ENCODE data around the gene TEX48.

TEX48 gene, protein sequence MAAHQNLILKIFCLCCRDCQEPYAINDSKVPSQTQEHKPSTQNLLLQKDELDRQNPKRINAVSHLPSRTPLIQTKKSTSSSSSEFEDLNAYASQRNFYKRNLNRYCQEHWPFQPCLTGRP

DNA sequence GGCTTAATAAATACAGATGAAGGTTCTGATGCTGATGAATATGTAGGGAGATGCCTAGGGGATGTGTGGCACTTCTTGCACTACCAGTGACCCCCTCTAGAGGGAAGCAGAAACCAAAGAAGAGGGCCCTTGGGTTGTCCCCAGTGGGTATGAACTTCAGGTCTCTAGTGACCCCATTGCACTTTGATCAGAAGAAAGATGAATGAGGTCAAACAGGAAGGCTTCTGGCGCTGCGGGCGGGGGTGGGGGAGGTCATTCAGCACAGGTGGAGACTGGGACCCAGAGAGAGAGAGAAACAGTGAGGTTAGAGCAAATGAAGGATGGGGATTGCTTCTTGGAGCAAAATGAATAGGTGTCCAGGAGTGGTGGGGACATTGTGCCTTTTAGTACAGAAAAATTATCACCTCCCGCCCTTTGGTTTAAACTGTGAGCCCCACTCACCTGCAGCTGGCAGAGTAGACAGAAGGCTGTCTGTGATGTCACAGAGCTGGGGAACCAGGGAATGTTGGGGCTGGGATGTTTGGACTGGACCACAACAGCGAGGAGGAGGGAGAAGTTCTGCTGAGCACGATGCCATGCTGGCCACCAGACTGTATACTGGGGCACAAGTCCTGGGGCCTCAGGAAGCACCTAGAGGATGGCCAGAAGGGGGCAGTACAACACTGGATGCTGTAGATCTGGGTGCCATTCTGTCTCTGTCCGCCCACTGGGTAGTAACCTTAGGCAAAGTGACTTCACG is at the start of gene TEX48:
TSS of gene TEX48 (minus strand) at position 599 of the 739 bp plus-strand sequence. CDS start 10,469 bp downstream, outside the sequence.
- DNase-seq (ENCODE audit: low read depth), result peak; percentile 63

DNA sequence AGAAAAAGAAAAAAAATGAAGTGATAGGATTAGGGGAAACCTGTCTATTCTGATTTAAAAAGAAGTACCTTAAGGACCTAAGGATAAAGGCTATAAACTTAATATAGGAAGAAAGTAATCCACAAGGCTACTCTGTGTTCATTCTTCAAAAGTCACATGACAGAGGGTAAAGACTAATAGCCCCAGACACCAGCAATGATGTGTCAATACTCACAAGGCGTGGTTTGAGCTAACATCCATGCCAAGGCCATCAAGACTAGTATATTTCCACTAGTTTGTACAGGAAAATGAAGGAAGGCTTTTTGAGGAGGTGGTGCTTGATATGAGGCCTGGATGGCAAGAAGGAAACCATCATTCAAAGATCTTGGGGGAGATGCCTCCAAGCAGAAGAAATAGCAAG is 49.7 kb upstream of the TEX48 start:
- DNase-seq (ENCODE audit: low read depth), result no peak

DNA sequence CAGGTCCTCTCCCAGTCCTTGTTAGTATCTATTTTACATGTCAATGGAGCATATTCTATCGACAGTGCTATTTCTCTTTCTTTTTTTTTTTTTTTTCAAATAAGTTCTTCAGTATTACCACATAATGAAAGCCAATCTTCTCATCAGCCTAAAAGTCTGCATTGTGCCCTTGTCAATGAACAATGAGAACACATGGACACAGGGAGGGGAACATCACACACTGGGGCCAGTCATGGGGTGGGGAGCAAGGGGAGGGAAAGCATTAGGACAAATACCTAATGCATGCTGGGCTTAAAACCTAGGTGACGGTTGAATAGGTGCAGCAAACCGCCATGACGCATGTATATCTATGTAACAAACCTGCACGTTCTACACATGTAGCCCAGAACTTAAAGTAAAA is 47.7 kb upstream of the TEX48 start:
- no peak for DNase-seq (ENCODE audit: low read depth)

DNA sequence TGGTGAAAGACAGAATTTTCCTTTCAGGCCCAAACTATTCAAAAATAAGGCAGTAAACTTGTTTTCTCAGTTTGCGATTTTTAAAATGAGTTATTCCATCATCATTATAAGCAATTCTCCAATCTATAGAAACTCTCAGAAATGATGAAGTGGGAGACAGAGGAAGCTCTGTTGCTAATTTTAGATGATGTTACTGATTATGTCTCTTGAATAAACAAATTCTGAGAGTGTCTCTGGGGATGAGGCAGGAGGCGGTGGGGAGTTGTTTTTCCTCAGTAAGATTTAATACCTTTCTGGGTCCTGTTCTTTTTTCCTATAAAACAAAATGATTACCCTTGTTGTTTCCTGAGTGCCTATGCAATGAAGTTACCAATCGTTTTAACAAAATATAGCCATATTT is 43.9 kb upstream of the TEX48 start:
- DNase-seq (ENCODE audit: low read depth), result no peak

DNA sequence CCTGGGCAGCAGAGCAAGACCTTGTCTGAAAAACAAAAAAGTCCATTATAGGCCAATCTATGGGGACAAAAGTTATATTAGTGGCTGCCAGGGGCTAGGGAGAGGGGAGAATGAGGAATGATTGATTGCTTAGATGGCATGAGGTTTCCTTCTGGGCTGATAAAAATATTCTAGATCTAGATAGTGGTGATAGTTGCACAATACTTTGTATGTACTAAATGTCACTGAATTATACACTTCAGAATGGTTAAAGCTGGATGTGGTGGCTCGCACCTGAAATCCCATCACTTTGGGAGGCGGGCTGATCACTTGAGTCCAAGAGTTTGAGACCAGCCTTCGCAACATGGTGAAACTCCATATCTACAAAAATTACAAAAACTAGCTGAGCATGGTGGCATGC is 42.8 kb upstream of the TEX48 start:
- DNase-seq (ENCODE audit: low read depth), result no peak

DNA sequence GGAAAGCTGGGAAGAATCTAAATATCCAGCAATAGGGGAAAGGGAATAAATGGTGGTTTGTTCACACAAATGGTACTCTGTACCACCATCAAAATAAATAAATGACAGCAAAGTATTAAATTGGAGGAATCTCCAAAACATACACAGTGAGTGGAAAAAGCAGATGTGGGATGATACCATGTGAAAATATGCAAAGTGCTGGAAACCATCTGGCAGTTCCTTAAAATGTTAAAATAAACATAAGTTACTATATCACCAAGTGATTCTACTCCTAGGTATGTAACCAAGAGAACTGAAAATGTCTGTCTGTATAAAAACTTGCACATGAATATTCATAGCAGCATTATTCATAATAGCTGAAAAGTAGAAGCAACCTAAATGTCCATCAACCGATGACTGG is 41.9 kb upstream of the TEX48 start:
- no peak for DNase-seq (ENCODE audit: low read depth)

DNA sequence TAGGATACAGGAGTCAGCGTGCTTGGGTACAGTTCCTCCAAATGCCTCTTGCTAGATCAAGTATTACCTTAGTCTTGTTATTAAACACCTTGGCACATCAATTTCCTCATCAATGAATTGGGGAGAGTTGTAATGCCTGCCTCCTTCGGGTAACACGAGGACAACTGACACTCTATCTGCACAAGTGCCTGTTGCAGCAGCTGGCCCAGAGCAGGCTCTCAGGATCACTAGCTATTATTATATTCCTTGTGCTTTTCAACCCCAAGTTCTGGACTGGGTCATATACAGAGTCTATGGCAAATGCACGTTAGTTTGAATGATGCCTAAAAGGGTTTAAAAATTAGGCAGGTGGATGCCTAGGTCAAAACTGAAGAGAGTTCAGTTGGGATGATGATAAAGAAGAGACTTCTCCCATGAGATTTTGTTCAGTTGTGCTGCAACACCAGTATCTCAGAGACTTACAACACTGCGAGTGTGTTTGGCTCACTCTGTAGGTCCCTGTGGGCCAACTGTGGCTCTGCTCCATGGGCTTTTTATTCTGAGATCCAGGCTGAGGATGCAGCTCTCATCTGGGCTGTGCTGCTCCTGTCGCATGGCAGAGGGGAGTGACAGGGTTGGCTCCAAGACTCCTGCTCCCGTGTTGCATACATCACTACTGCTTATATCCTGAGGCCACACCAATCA is 41.1 kb upstream of the TEX48 start:
- DNase-seq (ENCODE audit: low read depth), result no peak

DNA sequence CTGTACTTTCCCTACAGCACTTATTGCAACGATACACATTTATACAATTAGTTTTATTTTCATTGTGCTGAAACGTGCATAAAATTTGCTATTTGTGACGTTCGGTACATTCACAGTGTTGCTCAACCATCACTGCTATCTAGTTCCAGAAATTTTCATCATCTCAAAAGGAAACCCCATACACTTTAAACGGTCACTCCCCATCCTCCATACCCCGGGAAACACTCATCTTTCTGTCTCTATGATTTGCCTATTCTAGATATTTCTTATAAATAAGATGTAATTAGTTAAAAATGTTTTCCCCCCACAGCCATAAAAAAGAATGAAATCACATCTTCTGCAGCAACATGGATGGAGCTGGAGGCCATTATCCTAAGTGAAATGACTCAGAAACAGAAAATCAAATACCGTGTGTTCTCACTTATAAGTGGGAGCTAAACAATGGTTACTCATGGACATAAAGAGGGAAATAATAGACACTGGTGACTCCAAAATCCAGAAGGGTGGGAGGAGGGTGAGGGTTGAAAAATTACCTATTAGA is 40.2 kb upstream of the TEX48 start:
- no peak for DNase-seq (ENCODE audit: low read depth)

DNA sequence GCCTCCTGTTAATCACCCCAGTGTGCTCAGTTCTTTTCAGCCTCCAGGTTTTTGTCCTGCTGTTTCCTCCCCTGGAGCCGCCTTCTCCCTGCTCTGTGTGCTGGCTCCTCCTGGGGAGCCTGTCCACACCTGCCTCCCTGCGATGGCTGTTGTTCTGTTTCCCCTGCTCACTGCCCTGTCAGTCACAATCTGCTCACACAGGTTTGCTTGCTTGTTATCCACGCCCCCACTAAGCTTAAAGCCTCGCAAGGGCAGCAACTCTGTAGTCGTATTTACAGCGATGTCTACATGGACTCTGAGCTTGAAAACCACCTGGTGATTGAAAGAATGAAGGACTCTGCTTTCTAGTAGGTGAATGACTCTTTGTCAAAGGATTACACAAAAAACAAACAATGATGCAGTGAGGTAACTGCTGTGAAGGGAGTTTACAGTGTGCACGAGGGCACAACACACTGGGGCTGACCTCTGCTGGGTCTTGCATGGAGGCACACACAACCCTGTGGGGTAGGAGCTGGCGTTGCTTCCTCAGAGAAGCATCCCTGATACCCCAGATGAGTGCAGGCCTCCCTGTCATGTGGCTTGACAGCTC is 39.6 kb upstream of the TEX48 start:
- DNase-seq (ENCODE audit: low read depth), result no peak

DNA sequence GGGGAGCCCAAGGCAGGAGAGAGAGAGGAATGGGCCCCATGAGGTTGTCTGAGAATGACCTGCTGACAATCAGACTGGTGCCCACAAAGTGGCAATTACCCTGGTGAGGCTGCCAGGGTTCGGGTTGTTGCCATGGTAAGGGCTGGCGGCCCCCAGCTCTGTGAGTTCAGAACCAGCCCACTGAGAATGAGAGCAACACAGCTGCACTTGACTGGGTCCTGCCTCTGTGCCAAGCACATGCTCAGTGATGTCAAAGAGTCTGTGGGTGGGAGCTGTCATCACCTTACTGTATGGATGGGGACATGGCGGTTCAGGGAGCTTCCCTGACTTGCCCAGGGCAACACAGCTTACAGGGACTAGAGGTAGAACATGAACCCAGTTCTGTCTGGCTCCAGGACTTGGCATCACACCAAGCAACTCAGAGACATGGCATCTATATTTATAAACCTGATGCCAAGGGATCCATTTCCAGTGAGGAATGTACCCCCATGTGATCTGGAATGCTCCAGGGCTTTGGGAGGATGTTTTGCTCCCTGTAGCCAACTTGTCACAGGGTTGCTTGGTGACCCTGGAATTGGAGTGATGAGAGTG is 38.2 kb upstream of the TEX48 start:
- no peak for DNase-seq (ENCODE audit: low read depth)

DNA sequence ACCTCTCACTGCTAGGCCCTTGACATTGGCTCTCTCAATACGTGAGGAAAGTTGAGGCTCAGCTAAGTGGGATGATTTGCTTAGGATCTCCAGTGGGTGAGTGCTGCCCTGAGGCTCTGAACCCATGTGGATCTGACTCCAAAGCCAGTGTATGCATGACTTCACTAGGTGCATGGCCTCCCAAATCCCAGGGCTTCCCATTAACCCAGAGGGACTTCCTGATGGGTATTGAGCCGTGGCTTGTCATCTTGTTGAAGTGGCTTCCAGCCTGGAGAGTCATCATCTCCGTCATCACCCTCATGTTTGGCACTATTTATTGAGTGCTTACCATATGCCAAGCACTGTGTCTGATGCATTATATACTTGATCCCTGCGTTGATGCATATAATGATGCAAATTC is 37.3 kb upstream of the TEX48 start:
- DNase-seq (ENCODE audit: low read depth), result no peak

DNA sequence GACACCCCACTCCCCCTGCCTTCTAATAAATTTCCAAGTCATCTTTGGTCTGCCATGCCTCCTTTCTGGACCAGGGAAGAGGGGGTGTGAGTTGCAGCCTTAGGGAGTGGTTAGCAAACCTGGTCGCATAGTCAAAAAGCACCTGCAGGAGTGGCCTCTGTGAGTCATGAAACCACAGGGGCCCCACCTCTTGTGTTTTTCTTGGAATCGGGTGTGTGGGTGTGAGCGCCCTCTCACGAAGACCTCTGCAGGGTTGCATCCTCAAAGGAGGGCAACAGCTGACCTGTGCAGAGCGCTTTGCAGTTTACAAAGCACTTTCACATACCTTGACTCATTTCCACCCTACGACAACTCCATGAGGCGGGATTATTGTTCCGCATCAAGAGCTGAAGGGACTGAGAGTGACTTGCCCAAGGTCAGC is 36.8 kb upstream of the TEX48 start:
- DNase-seq (ENCODE audit: low read depth), result peak; percentile 77

DNA sequence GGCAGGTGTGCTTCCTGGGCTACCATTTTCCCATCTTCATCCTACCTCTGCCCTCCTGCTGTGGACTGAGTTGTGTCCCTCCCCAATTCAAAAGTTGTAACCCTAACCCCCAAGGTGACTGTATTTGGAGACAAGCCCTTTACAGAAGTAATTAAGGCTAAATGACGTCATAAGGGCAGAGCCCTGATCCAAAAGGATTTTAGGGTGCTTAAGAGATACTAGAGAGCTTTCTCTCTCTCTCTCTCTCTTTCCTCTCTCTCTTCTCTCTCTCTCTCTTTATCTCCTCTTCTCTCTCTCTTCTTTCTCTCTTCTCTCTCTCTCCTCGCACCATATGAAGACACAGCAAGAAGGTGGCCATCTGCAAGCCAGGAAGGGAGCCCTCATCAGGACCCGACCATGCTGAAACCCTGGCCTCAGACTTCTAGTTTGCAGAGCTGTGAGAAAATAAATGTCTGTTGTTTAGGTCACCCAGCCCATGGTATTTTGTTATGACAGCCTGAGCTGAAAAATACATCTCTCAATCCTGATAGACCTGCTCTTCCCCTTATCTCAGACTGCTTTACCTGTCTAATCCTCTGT is 36.0 kb upstream of the TEX48 start:
- DNase-seq (ENCODE audit: low read depth), result no peak

DNA sequence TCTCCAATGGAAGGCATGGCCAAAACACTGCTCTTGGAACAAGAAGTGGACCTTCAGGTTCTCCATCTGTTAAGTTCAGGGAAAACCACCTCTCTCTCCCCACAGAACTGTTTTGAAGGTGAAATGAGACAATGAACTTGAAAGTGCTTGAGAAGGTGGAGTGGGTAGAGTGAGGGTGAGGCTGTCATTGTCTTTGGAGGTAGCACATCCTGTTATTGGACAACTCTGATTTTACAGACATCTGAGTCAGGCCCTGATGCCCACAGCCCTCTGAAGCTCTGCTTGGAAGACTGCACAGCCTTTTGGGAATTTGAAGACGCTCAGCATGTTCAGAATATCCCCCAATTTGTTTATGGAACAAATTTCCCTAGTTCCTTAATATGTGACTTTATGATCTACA is 27.6 kb upstream of the TEX48 start:
- DNase-seq (ENCODE audit: low read depth), result no peak

DNA sequence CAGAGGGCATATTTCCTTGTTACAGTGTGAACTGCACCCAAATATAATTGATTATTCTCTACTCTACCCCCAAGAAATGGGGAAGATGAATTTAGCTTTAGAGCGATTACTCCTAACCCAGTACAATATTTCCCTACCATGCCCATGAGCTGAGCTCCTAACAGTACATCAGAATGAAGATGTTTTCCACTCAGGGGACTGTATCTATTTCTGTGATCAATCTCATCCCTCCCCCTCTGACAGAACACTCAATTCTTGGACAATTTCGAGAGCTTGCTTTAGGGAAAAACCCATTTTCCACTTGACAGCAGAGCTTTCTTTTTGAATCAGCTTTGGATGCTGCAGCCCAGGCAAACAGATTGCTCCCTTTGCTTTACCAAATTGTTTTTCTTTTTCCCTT is 24.7 kb upstream of the TEX48 start:
- no peak for DNase-seq (ENCODE audit: low read depth)

DNA sequence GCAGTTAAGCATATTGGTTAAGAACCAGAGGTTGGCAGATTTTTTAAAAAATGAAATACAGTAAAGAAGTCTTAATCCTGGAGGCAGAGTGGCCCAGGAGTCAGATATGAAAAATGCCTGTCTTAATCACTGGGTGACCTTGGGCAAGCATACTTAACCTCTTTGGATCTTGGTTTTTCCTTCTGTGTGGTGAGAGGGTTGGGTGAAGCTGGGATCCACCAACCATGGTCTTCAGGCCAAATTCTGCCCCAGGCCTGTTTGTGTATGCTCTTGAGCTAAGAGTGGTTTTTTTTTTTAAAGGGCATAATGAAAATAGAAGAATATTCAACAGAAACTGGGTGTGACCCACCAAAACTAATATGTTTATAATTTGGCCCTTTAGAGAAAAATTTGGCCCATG is 20.0 kb upstream of the TEX48 start:
- DNase-seq (ENCODE audit: low read depth), result no peak

DNA sequence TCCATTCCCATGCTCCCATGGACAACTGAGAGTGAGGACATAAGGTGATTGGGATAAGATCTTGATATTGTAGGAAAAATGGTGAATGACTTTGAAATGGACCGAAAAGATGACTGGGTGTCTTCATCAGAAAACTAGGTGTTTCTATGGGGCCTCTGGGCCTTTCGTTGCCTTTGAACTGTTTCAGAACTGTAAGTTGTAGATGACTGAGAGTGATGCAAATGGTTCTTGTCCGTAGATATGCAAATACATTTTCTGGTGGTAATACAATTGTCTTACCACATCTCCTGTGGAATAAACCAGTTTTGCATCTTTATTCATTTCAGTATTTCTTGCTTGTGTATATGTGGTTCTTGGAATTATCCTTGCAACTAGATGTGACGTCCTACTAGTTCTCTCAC is 16.0 kb upstream of the TEX48 start:
- DNase-seq (ENCODE audit: low read depth), result no peak

DNA sequence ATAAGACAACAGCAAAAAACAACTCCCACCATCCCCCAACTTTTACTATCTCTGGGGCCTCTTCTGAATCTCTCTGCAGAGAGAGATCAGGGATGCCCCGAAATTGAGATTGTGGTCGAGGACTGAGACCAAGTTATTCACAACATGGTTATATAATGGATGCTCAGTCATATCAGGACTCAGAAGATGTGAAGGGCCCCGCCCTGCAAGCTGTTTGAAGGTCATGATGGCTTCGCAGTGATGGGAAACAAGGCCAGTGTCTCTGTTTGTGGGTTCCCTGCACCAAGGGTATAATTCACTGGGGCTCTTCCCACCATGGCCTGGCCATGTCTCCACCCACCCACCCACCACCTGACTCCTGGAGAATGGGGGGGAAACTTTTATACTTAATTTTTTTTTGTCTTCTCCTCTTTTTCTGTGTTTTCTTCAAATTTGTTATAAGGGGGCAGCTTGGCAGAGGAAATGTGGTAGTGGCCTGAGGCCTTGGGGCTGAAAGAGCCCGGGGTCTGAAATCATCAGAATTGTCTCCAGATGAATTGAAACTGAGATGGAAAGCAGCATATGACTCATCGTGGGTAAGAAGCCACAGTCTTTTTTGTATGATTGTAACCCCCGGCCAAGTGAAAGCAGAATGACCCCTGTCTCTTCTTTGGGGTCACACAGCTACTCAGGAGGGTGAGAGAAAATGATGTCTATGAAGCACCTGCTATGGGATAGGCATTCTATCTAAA is 15.0 kb upstream of the TEX48 start:
- no peak for DNase-seq (ENCODE audit: low read depth)

DNA sequence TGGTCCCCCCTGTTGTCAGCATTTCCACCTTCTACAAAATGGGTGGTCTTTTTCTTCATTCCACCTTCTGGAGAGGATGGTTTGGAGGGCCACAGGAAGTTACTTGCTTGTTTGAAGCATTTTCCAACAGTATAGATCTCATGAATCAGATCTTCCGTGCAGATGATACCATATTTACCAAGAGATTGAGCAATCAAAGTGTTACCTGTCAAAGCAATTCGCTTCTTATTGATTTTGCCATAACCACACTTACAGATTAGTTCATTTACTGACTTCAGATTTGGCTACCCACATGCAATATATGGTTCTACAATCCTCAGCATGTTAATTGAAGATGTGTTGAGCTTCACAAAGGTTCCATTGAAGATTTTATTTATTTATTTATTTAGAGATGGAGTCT is 14.0 kb upstream of the TEX48 start:
- DNase-seq (ENCODE audit: low read depth), result no peak

DNA sequence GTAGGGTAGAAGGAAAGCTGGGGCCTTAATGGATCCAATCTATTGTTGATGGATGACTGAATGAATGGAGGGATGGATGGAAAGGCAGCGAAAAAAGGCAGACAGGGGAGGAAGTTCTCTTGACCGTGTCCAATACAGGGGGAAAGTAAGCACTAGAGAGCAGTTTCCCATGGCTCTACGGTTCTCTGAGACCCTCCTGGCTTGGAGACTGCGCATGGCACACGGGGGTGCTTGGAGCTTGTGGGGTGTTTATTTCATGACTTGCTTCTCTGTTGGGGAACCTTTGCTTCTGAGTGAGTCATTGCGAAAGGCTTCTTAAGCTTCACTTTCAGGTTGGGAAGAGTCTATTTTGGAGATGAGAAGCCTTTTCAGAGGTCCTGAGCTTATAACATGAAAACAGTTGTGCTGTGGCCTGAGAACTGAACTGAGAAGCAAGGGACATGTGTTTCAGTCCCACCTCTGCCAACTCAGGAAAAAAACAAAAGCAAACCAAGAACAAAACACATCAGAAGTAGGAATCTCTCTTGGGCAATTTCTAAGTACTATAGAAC is 12.8 kb upstream of the TEX48 start:
- no peak for DNase-seq (ENCODE audit: low read depth)

DNA sequence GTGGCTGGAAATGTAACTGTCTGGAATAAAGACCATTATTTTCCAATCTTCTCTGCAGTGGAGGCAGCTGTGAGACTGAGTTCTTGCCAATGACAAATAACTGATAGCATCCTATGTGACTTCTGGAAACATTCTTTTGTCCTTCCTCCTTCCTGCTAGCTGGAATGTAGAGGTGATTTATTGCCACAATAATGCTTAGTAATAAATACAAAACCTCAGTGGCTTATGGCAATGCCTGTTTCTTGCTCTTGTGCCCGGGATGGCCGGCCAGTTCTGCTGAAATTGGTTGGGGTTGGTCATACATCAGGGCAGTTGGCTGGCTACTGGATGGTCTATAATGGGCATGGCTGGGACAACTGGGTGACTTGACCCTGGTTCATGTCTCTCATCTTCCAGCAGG is 12.2 kb upstream of the TEX48 start:
- DNase-seq (ENCODE audit: low read depth), result no peak

All from activated T-helper 1 cell treated with Interleukin-2 at 50 U/mL for 16 hours (primary cell).